Osteocyte (in vitro differentiated cells): ENCODE results near the gene KCNQ4. TPM values are rescaled to one million over a fixed set of nuclear protein-coding genes. Genes with fewer than 3 reads are reported as not detected.

Experiments
- DNase-seq: peaks from one replicate; pipeline ENCODE4 v3.0.0; 2021; ENCODE audit warnings: mixed read lengths; ENCODE audit not compliant: unreplicated experiment; ENCODE audit errors: extremely low spot score
- H3K27ac Mint-ChIP-seq: one replicate; pipeline ENCODE4 v1.8.0; 2021; ENCODE audit warnings: mild to moderate bottlenecking, mixed read lengths; ENCODE audit not compliant: unreplicated experiment
- H3K27me3 Mint-ChIP-seq: one replicate; pipeline ENCODE4 v1.8.0; 2021; ENCODE audit warnings: mixed read lengths; ENCODE audit not compliant: unreplicated experiment
- H3K36me3 Mint-ChIP-seq: one replicate; pipeline ENCODE4 v1.8.0; 2021; ENCODE audit warnings: mixed read lengths; ENCODE audit not compliant: unreplicated experiment
- H3K4me1 Mint-ChIP-seq: one replicate; pipeline ENCODE4 v1.8.0; 2021; ENCODE audit warnings: mixed read lengths; ENCODE audit not compliant: unreplicated experiment
- H3K4me3 Mint-ChIP-seq: one replicate; pipeline ENCODE4 v1.8.0; 2021; ENCODE audit warnings: mild to moderate bottlenecking, moderate library complexity, mixed read lengths; ENCODE audit not compliant: unreplicated experiment
- H3K9me3 Mint-ChIP-seq: one replicate; pipeline ENCODE4 v1.8.0; 2021; ENCODE audit warnings: mixed read lengths; ENCODE audit not compliant: unreplicated experiment
- total RNA-seq: library from RNA; stranded (reverse); gene quantifications from 2 replicates; pipeline ENCODE4 v1.2.1, GENCODE V29; 2021
- TF ChIP-seq, protein P1 (sequence below): fragments of 200-600 bp; sonication (generic); IDR thresholded peaks from 2 replicates; pipeline ENCODE4 v1.5.0; 2021; ENCODE audit warnings: antibody characterized with exemption, mild to moderate bottlenecking, moderate library complexity

The KCNQ4 gene
- total RNA-seq, 1 donor from 2014 or later: 0.51 TPM

DNA sequence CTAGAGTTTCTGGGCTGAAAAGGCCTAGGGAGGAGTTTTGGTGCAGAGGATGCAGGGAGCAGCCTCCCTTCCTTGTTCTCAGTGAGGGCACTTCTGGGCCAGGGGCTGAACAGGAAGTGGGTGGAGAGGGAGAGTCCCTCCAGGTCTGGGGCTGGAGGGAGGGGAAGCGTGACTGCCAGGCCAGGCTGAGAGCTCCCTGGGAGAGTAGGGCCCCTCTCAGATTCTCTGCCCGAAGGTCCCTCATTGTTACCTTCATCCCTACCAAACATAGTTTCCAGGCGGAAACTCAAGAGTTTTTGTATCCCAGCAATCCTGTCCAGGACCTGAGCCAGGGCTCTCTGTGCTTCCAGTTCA lies 41.8 kb downstream of the KCNQ4 start:
- Mint-ChIP-seq H3K4me3 (no peak overlapping the region), H3K27ac (peak overlapping the region; percentile 90), H3K4me1 (peaks cover 36% of the 10 kb centered on the region), H3K9me3 (no peaks in the 10 kb centered on the region), H3K36me3 (no peaks in the 10 kb centered on the region), H3K27me3 (no peaks in the 10 kb centered on the region)
- no peak for DNase-seq
- TF ChIP-seq, protein P1, sequence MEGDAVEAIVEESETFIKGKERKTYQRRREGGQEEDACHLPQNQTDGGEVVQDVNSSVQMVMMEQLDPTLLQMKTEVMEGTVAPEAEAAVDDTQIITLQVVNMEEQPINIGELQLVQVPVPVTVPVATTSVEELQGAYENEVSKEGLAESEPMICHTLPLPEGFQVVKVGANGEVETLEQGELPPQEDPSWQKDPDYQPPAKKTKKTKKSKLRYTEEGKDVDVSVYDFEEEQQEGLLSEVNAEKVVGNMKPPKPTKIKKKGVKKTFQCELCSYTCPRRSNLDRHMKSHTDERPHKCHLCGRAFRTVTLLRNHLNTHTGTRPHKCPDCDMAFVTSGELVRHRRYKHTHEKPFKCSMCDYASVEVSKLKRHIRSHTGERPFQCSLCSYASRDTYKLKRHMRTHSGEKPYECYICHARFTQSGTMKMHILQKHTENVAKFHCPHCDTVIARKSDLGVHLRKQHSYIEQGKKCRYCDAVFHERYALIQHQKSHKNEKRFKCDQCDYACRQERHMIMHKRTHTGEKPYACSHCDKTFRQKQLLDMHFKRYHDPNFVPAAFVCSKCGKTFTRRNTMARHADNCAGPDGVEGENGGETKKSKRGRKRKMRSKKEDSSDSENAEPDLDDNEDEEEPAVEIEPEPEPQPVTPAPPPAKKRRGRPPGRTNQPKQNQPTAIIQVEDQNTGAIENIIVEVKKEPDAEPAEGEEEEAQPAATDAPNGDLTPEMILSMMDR: no peak

DNA sequence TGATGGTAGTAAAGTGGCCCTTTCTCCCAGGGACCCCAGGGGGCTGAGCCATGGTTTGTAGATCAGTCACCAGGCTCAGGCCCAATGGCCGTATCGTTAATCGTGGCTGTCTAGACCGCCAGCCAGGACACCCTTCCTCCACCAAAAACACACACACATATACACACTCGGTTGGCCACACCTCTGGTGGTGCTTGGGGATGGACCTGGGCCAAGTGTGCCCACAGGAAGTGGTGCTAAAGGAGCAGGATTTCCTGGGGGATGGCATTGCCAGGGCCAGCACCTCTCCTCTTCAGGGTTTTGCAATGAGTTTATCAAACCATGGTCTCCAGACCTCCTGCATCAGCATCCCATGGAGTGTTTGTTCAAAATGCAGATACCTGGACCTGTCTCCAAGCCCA lies 42.4 kb downstream of the KCNQ4 start:
- peaks cover 31% of the 10 kb centered on the region for H3K4me1 Mint-ChIP-seq
- peak overlapping the region; percentile 47 for H3K27ac Mint-ChIP-seq
- no peak for DNase-seq
- no peaks in the 10 kb centered on the region for H3K27me3 Mint-ChIP-seq
- no peaks in the 10 kb centered on the region for H3K36me3 Mint-ChIP-seq
- no peak overlapping the region for H3K4me3 Mint-ChIP-seq
- TF ChIP-seq, protein P1: no peak
- H3K9me3 Mint-ChIP-seq: no peaks in the 10 kb centered on the region

DNA sequence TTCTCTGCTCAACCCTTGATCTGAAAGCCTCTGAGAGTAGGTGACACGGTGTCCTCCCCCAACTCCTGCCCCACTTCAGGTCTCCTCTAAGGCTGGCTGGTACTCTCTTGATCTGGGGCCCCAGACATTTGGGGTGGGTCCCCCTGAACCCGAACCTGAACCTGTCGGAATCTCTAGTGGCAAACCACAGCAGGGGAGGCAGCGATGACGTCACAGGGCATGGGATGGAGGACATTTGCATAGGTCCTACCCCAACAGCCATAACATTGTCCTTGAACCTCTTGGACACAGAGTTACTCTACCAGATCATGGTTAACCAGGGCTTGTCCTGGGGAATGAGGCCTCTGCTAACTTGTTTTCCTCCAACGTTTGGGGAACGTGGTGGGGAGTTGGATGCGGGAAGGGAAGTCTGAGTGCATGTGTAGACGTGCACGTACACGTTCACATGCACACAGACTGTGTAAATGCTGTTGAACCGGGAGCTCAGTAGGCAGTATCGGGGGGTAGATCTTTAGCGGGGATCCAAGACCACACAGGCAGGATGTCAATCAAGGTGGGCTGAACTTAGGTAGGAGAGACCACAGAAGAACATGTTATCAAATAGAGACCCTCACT lies 46.2 kb downstream of the KCNQ4 start:
- no peak overlapping the region for H3K27ac Mint-ChIP-seq
- H3K4me3 Mint-ChIP-seq: no peak overlapping the region
- H3K36me3 Mint-ChIP-seq: no peaks in the 10 kb centered on the region
- H3K4me1 Mint-ChIP-seq: peaks cover 18% of the 10 kb centered on the region
- H3K27me3 Mint-ChIP-seq: no peaks in the 10 kb centered on the region
- TF ChIP-seq, protein P1: no peak
- DNase-seq: no peak
- no peaks in the 10 kb centered on the region for H3K9me3 Mint-ChIP-seq

DNA sequence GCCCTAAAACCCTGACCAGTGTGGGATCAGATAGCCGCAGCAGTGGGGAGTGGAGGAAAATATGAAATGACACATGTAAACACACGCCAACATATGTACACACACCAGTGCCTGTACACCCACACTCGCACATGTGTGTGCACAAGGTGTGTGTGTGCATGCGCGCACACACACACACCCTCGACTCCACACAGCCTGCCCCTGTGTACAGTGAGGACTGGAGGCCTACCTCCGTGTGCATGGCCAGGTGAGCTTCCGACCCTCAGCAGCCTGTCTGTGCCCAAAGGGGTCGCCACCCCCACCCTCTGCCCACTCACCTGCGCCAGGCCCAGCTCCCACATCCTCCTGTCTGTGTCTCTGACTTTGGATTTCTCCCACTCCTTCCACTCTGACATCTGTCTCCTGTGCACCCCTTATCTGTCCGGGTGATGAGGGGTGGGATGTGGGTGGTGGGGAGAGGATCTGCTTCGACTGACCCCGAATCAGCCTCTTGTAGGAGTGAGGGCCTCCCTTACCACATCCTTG lies 46.9 kb downstream of the KCNQ4 start:
- Mint-ChIP-seq H3K27ac (no peak overlapping the region), H3K4me3 (no peak overlapping the region), H3K4me1 (peaks cover 11% of the 10 kb centered on the region), H3K36me3 (no peaks in the 10 kb centered on the region), H3K9me3 (no peaks in the 10 kb centered on the region), H3K27me3 (no peaks in the 10 kb centered on the region)
- no peak for DNase-seq
- TF ChIP-seq, protein P1: no peak

DNA sequence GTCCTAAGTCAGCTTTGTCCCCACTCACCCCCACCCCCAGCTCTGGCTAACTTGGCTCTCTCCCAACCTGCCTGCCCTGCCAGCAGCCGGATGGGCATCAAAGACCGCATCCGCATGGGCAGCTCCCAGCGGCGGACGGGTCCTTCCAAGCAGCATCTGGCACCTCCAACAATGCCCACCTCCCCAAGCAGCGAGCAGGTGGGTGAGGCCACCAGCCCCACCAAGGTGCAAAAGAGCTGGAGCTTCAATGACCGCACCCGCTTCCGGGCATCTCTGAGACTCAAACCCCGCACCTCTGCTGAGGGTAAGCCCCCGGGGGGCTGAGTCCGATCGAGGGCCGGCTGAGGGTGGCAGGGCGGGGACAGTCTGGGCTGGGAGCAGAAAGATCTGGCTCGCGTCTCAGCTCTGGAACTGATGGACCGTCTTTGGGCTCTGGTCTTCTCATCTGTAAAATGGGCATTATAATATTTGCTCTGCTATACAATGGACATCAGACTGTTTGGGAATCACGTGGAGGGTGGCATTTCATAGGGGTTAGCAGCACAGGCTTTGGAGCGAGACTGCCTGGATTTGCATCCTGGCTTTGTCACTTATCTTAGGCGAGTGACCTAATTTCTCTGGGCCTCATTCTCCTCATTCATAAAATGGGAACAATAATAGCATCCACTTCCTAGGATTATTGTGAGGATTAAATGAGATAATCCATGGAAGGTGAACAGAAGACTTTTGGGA lies 47.6 kb downstream of the KCNQ4 start:
- TF ChIP-seq, protein P1: no peak
- Mint-ChIP-seq H3K36me3 (no peaks in the 10 kb centered on the region), H3K4me1 (peaks cover 4% of the 10 kb centered on the region), H3K4me3 (no peak overlapping the region), H3K27me3 (no peaks in the 10 kb centered on the region), H3K27ac (no peak overlapping the region), H3K9me3 (no peaks in the 10 kb centered on the region)
- DNase-seq: no peak
